B cell (primary cell): Measurements from ENCODE around the gene PLCD1. TPM values are rescaled to one million over a fixed set of nuclear protein-coding genes. Genes with fewer than 3 reads are reported as not detected.

ENCODE experiments used
- ATAC-seq: fragments of 200-7000 bp; cut with Tn5 transposase; one replicate; pipeline ENCODE4 v1.10.0; 2021; ENCODE audit warnings: low read depth, mild to moderate bottlenecking, moderate number of reproducible peaks, moderate library complexity
- CTCF ChIA-PET: fragments of 350-600 bp; sonication (Branson Sonifier 250); formaldehyde crosslinking; loops from one replicate; lab custom pipeline; 2021; ENCODE audit warnings: antibody characterized with exemption, inconsistent platforms; lab: Charles Lee
- POLR2A ChIA-PET: fragments of 350-600 bp; sonication (Branson Sonifier 250); formaldehyde crosslinking; loops from one replicate; lab custom pipeline; 2021; ENCODE audit warnings: antibody characterized with exemption; lab: Charles Lee
- DNase-seq: peaks from one replicate; pipeline ENCODE4 v3.0.0; 2013
- H2AFZ ChIP-seq: 2 replicates; pipeline ENCODE4 v1.6.1; 2012; ENCODE audit warnings: mild to moderate bottlenecking, low read depth, low read length; ENCODE audit not compliant: insufficient read depth, poor library complexity, severe bottlenecking
- H3K27ac ChIP-seq, 2 donors: 1 replicate in 1 of 2; 2 replicates in 1 of 2; pipeline ENCODE4 v1.5.1; 2012 to 2013; ENCODE audit warnings: low read length in 2 of 2, mild to moderate bottlenecking in 2 of 2, moderate library complexity in 1 of 2
- H3K27me3 ChIP-seq, 4 experiments: fragments of 200-600 bp in 1 of 4; sonication (generic) in 1 of 4; replicated peaks in 1 of 4; 1 replicate in 2 of 4; 2 replicates in 2 of 4; pipeline versions ENCODE4 v1.6.1 to v1.7.0; 2013 to 2016; ENCODE audit warnings: low read length in 3 of 4, mild to moderate bottlenecking in 2 of 4, mixed read lengths in 1 of 4, moderate library complexity in 1 of 4; ENCODE audit not compliant: insufficient read depth in 4 of 4, control insufficient read depth in 3 of 4; ENCODE audit errors: control extremely low read depth in 1 of 4
- H3K36me3 ChIP-seq, 2 experiments: replicated peaks in 1 of 2; 1 replicate in 1 of 2; 2 replicates in 1 of 2; pipeline versions ENCODE4 v1.6.1 to v1.7.1; 2013; ENCODE audit warnings: low read length in 1 of 2; ENCODE audit not compliant: insufficient read depth in 2 of 2, control insufficient read depth in 1 of 2; ENCODE audit errors: control extremely low read depth in 1 of 2, extremely low read depth in 1 of 2
- H3K4me1 ChIP-seq, 2 donors: fragments of 200-600 bp in 1 of 2; sonication (generic) in 1 of 2; 1 replicate in 1 of 2; 2 replicates in 1 of 2; pipeline versions ENCODE4 v1.5.1 to v1.6.1; 2013 to 2017; ENCODE audit warnings: low read length in 2 of 2; ENCODE audit not compliant: control insufficient read depth in 2 of 2, insufficient read depth in 2 of 2
- H3K4me2 ChIP-seq: replicated peaks from 2 replicates; pipeline ENCODE3; 2012; ENCODE audit warnings: mild to moderate bottlenecking, low read depth, low read length; ENCODE audit not compliant: poor library complexity, severe bottlenecking
- H3K4me3 ChIP-seq, 5 experiments: fragments of 200-600 bp in 1 of 5; sonication (generic) in 1 of 5; 1 replicate in 3 of 5; 2 replicates in 2 of 5; pipeline versions ENCODE4 v1.5.1 to v1.7.0; 2011 to 2016; ENCODE audit warnings: low read length in 4 of 5, mild to moderate bottlenecking in 4 of 5, low read depth in 2 of 5, control low read depth in 1 of 5, moderate library complexity in 1 of 5; ENCODE audit not compliant: insufficient read depth in 1 of 5; ENCODE audit errors: control extremely low read depth in 1 of 5, extremely low read depth in 1 of 5
- H3K79me2 ChIP-seq: fragments of 200-600 bp; sonication (generic); one replicate; pipeline ENCODE4 v1.6.0; 2016; ENCODE audit warnings: low read length; ENCODE audit not compliant: control insufficient read depth, insufficient read depth
- H3K9ac ChIP-seq: fragments of 200-600 bp; sonication (generic); 2 replicates; pipeline ENCODE4 v1.6.1; 2017; ENCODE audit warnings: mild to moderate bottlenecking, low read length, moderate library complexity
- H3K9me3 ChIP-seq, 3 donors: one replicate each; pipeline versions ENCODE4 v1.6.1 to v1.7.1; 2013; ENCODE audit warnings: low read length in 2 of 3; ENCODE audit not compliant: control insufficient read depth in 2 of 3, insufficient read depth in 1 of 3; ENCODE audit errors: control extremely low read depth in 1 of 3
- H4K20me1 ChIP-seq: 2 replicates; pipeline ENCODE4 v1.6.0; 2012; ENCODE audit warnings: mild to moderate bottlenecking, low read length; ENCODE audit not compliant: insufficient read depth, control insufficient read depth, poor library complexity, severe bottlenecking
- H3K27ac Mint-ChIP-seq: one replicate; pipeline ENCODE4 v1.8.0; 2021; ENCODE audit warnings: mixed read lengths
- H3K27me3 Mint-ChIP-seq: one replicate; pipeline ENCODE4 v1.8.0; 2021; ENCODE audit warnings: mixed read lengths
- H3K4me1 Mint-ChIP-seq: one replicate; pipeline ENCODE4 v1.8.0; 2021; ENCODE audit warnings: mixed read lengths
- H3K4me3 Mint-ChIP-seq: one replicate; pipeline ENCODE4 v1.8.0; 2021; ENCODE audit warnings: mixed read lengths
- H3K9me3 Mint-ChIP-seq: one replicate; pipeline ENCODE4 v1.8.0; 2022; ENCODE audit warnings: mixed read lengths; ENCODE audit not compliant: insufficient read depth
- CTCF ChIP-seq: fragments of 200-600 bp; IDR thresholded peaks from one replicate; pipeline ENCODE4 v1.8.0; 2022; ENCODE audit warnings: antibody characterized with exemption, mild to moderate bottlenecking
- EZH2 ChIP-seq: IDR thresholded peaks from 2 replicates; pipeline ENCODE4 v1.6.1; 2012; ENCODE audit warnings: borderline replicate concordance, low read depth, mild to moderate bottlenecking, moderate library complexity, low read length; ENCODE audit not compliant: insufficient read depth, poor library complexity, severe bottlenecking
- WGBS: methylation state at CpG from one replicate; pipeline ENCODE4 v1.1.5; 2013; ENCODE audit warnings: missing lambda C conversion rate; ENCODE audit not compliant: insufficient coverage; 5-methylcytosine and 5-hydroxymethylcytosine counted together
- intact Hi-C: fragments of 100-400 bp; cut with micrococcal nuclease; formaldehyde crosslinking; loops from one replicate; pipeline ENCODE4 v1.10.0; 2022
- polyA plus RNA-seq: library from polyadenylated mRNA; depleted of rRNA; stranded (reverse); fragments of >200 nt; gene quantifications from 2 replicates; pipeline ENCODE4 v1.2.3, GENCODE V29; 2012
- total RNA-seq, 2 donors: library from RNA; stranded (reverse); fragments of 120-200 nt in 1 of 2; gene quantifications; 1 replicate in 1 of 2; 2 replicates in 1 of 2; pipeline versions ENCODE4 v1.2.3 to v1.2.4, GENCODE V29; 2013 to 2022

PLCD1 gene
- total and polyA plus RNA-seq, 2 donors (not counting 1 experiment from before 2014, with no cell fraction given): 5.8 to 10.1 TPM

- Histone ChIP-seq H3K27me3 (no peaks in the 10 kb centered on the region), H2AFZ (no peak overlapping the region), H3K4me3 (no peak overlapping the region), H3K9me3 (no peaks in the 10 kb centered on the region), H3K9ac (no peak overlapping the region), H3K27ac (no peak overlapping the region), H3K36me3 (peaks cover 0 to 28% of the 10 kb centered on the region in 2 experiments), H3K4me2 (no peak overlapping the region), H4K20me1 (no peaks in the 10 kb centered on the region), H3K4me1 (peaks cover 0 to under 1% of the 10 kb centered on the region in 2 donors), H3K79me2 (no peaks in the 10 kb centered on the region)
- H3K27me3 Mint-ChIP-seq: no peaks in the 10 kb centered on the region
- H3K27ac Mint-ChIP-seq: peak overlapping the region; percentile 29
- ATAC-seq (peak; percentile 47), DNase-seq (peak; percentile 55)
- TF ChIP-seq CTCF (peak; percentile 50), EZH2 (no peak)
- CTCF ChIA-PET: interaction anchor here (1.0 to 4.0 kb wide), 8 partner anchors 24 to 476 kb away, joined by 3 to 46 read pairs (median 4); partner anchors contain the start of gene DLEC1
- WGBS: 90% methylated on average over 14 of the region's 14 CpGs
- no peak overlapping the region for H3K4me3 Mint-ChIP-seq
- no peaks in the 10 kb centered on the region for H3K9me3 Mint-ChIP-seq
- POLR2A ChIA-PET: no interaction called here
- intact Hi-C loops: loop anchor here (1.0 kb wide), 1 partner anchor 36 kb away; no protein-coding TSS in a partner anchor
- peaks cover 12% of the 10 kb centered on the region for H3K4me1 Mint-ChIP-seq
Observed at GRCh38 chr3:38004415-38005075, 24.9 kb downstream of the PLCD1 start.

DNA sequence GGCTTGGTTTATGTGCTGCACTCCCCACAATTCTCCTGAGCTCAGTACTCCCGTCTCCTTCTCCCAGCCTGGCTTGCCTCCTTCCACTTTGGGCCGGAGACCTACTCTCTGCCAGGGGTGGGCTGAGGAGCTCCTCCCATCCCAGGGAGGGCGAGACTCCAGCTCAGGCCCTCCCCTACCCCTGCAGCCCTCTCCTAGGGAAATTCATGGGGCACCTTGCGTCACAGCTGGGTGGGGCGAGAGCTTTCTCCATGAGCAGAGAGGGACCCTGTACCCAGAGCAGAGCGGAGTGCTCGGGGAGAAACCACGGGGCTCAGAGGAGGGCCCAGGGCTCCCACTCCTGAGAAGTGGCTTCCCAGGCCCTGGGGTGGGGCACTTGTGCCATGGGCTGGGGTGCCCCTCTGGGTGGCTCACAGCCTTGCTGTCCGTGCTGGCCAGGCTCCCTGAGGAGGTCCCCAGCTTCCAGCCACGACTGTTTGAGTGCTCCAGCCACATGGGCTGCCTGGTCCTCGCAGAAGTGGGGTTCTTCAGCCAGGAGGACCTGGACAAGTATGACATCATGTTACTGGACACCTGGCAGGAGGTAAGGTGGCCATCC is 25.5 kb downstream of the PLCD1 start:
- no peak overlapping the region for H3K4me3 Mint-ChIP-seq
- no peaks in the 10 kb centered on the region for H3K27me3 Mint-ChIP-seq
- Histone ChIP-seq H3K79me2 (no peaks in the 10 kb centered on the region), H3K4me3 (no peak overlapping the region), H3K4me1 (peaks cover 0 to 6% of the 10 kb centered on the region in 2 donors), H3K36me3 (peaks cover 0 to 28% of the 10 kb centered on the region in 2 experiments), H3K9me3 (no peaks in the 10 kb centered on the region), H2AFZ (no peak overlapping the region), H4K20me1 (no peaks in the 10 kb centered on the region), H3K27ac (no peak overlapping the region), H3K4me2 (no peak overlapping the region), H3K9ac (no peak overlapping the region), H3K27me3 (no peaks in the 10 kb centered on the region)
- POLR2A ChIA-PET: no interaction called here
- H3K9me3 Mint-ChIP-seq: no peaks in the 10 kb centered on the region
- WGBS: 92% methylated on average over 11 of the region's 11 CpGs
- intact Hi-C loops: loop anchor here (1.0 kb wide), 2 partner anchors 30 to 36 kb away; no protein-coding TSS in a partner anchor
- H3K4me1 Mint-ChIP-seq: peaks cover 18% of the 10 kb centered on the region
- CTCF ChIA-PET: interaction anchor here (0.6 to 4.0 kb wide), 8 partner anchors 8 to 477 kb away, joined by 3 to 46 read pairs (median 4); partner anchors contain the start of gene DLEC1
- no peak for DNase-seq
- no peak for TF ChIP-seq EZH2
- no peak for TF ChIP-seq CTCF
- H3K27ac Mint-ChIP-seq: no peak overlapping the region
- no peak for ATAC-seq
